Measurements from ENCODE around the gene SECISBP2.
"Not testable (repeated sequence)": the region's sequence is repeated elsewhere in the genome, so short reads cannot be mapped to it uniquely, and the experiment has no call there.

Gene SECISBP2, protein sequence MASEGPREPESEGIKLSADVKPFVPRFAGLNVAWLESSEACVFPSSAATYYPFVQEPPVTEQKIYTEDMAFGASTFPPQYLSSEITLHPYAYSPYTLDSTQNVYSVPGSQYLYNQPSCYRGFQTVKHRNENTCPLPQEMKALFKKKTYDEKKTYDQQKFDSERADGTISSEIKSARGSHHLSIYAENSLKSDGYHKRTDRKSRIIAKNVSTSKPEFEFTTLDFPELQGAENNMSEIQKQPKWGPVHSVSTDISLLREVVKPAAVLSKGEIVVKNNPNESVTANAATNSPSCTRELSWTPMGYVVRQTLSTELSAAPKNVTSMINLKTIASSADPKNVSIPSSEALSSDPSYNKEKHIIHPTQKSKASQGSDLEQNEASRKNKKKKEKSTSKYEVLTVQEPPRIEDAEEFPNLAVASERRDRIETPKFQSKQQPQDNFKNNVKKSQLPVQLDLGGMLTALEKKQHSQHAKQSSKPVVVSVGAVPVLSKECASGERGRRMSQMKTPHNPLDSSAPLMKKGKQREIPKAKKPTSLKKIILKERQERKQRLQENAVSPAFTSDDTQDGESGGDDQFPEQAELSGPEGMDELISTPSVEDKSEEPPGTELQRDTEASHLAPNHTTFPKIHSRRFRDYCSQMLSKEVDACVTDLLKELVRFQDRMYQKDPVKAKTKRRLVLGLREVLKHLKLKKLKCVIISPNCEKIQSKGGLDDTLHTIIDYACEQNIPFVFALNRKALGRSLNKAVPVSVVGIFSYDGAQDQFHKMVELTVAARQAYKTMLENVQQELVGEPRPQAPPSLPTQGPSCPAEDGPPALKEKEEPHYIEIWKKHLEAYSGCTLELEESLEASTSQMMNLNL

DNA sequence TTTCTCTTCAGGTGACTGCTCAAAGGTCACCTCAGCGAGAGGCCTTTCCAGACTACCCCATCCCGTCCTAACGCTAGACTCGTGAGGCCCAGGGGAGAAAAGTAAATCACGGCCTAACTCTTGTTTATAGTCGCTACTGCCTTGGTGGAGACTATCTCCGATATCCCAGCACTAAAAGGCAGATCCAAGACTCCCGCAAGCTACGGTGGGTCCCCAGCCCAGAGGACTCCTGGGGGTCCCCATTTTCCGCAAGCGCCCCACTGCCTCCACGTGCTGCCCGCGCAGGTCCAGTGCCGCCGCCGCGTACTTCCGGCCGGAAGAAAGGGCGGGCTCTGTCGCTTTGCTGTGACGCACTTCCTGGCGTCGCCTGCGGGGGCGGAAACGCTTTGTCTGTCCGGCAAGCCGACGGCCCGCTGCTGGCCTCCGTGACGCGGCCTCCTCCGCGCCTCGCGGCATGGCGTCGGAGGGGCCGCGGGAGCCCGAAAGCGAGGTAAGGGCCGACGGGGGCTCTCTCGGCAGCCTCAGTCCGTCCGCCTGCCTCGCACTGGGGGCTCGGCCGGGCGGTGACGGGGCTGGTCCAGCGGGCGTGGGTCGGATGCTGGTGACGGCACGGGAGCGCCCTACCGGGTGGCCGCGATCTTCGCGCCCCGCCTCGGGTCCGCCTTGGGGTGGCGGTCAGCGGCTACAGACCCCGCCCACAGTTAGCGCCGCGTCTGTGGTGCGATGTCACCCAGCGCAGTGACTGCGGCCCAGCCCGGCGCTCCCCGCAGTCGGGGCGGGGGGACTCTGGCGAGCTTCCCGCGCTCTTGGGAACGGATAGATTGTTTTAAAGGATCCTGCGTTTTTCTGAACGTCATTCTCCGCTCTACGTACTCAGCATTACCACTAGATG, at the start of gene SECISBP2:
Gene SECISBP2 (plus strand): TSS at position 378 of the 892 bp plus-strand sequence. CDS start 77 bp downstream, at position 455.
- DNase-seq, result peak; percentile 94

DNA sequence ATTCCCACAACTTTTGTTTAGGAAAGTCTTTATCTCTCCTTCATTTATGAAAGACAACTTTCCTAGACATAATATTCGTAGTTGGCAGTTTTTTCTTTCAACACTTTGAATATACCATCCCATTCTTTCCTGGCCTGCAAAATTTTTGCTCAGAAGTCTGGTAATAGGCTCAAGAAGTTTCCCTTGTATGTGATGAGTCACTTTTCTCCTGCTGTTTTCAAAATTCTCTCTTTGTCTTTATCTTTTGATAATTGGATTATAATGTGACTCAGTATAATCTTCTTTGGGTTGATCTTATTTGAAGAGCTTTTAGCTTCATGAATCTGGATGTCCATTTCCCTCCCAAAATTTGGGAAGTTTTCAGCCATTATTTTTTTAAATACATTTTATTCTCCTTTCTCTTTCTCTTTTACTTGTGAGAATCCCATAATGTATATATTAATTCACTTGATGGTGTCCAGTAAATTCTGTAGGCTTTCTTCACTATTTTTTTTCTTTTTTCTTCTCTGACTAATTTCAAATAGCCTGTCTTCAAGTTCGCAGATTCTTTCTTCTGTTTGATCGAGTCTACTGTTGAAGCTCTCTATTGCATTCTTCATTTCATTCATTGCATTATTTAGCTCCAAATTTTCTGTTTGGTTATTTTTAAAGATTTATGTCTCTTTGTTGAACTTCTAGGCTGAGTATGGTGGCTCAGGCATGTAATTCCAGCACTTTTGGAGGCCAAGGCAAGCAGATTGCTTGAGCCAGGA, 44.6 kb upstream of the SECISBP2 start:
- no peak for DNase-seq

DNA sequence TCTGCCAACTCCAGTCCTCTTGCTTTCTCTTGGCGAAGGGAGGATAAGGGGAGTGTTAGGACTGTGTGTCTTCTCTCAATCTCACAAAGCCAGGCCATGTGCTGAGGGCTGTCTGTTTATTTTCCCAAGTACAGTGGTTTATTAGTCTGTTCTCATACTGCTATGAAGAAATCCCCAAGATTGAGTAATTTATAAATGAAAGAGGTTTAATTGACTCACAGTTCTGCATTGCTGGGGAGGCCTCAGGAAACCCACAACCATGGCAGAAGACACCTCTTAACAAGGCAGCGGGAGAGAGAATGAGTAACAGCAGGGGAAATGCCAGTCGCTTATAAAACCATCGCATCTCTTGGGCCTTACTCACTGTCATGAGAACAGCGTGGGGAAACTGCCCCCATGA, 43.5 kb upstream of the SECISBP2 start:
- DNase-seq, result no peak

DNA sequence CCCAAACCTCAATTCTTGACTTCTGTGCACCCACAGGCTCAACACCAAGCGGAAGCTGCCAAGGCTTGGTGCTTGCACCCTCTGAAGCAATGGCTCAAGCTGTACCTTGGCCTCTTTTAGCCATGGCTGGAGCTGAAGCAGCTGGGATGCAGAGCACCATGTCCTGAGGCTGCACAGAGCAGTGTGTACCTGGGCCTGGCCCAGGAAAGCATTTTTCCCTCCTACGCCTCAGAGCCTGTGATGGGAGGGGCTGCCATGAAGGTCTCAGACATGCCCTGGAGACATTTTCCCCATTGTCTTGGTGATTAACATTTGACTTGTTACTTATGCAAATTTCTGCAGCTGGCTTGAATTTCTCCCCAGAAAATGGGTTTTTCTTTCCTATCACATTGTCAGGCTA, 42.3 kb upstream of the SECISBP2 start:
- DNase-seq, result not testable (repeated sequence)

DNA sequence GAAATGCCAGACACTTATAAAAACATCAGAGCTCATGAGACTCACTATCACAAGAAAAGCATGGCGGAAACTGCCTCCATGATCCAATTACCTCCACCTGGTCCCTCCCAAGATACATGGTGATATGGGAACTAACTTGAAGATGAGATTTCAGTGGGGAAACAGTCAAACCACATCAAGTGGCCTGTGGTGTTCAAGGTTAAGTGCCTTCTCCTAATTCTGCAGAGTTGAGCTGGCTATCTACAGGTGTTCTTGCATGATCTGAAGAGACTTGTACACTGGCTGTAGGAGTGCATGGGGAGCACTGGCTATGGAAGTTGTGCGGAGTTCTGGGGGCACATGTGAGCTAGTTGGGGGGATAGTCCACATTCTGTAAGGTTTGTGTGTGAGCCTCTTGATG, 41.3 kb upstream of the SECISBP2 start:
- DNase-seq, result no peak

DNA sequence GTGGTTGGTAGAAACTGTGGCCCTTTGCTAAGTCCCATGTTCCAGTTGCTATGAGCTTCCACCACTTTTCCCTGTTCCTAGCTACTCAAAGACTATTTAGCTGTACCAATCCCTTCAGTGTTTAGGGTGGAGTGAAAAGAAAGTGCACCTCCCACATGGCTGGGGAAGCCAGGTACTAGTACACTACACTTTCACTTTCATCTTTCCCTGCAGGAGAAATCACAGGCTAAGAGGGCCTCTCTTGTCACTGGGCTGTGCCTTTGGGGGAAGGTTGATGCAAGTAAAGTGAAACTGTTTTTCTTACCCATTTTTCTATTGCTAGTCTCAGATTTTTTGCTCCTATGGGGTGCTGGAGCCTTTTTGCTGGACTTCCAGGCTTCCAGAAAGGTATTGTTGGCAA, 40.8 kb upstream of the SECISBP2 start:
- no peak for DNase-seq

DNA sequence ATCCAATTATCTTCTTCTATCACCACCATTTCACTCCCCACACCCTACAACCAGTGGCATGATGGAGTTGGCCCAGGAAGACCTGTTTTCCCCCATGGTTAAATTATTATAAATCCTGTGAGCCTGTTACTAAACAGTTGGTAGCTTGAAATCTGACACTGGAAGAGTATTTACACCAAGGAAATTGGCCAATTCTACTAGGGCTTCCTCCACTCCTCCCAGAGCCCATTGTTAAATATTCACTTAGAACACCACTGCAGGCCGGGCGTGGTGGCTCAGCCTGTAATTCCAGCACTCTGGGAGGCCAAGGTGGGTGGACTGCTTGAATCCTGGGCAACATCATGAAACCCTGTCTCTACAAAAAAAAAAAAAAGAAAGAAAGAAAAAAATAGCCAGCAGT, 39.7 kb upstream of the SECISBP2 start:
- DNase-seq, result no peak

DNA sequence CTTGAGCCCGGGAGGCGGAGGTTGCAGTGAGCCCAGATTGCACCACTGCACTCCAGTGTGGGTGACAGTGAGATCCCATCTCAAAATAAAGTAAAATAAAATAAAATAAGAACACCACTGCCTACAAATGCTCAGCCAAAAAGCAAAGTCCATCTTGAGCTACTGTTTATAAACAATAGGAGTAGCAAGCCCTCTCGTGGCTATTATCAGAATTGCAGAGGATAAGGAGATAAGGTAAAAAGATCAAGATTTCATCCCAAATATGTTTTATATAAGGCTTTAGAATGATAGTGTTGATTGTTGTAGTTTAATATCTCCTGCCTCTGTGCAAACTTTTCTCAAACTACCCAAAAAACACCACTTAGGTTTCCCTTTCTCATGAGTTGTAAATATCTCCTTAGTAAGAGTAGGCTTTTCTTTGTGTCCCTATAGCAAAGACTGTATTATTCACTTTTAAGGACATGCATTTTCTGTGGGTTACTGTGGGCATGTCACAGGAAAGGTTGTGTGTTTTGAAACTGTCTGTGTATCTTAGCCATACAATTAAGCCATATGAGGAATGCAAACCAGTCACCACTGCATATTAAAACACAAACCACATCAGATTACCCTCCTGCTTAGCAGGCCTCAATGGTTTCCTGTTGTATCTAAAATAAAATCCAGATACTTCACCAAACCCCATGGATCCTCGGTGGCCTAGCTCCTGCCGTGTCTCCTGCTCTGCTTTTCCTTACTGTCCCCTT, 39.1 kb upstream of the SECISBP2 start:
- no peak for DNase-seq

DNA sequence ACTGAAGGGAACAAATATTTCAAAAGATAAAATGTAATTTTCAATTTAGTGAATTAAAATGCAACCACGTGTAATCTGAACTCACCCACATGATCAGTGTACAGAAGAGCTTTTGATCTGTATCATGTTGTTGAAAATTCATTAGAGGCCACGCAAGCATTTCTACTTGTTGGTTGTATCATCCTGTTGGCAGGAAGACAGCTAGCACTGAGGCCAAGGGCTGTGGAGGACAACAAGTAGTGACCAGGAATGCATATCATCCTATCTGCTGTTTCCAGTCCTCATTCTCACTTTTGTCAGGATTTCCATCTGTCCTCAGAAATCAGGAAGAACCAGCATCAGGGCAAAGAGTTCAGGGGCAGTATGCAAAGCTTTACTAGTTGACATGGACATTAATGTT, 37.2 kb upstream of the SECISBP2 start:
- no peak for DNase-seq

DNA sequence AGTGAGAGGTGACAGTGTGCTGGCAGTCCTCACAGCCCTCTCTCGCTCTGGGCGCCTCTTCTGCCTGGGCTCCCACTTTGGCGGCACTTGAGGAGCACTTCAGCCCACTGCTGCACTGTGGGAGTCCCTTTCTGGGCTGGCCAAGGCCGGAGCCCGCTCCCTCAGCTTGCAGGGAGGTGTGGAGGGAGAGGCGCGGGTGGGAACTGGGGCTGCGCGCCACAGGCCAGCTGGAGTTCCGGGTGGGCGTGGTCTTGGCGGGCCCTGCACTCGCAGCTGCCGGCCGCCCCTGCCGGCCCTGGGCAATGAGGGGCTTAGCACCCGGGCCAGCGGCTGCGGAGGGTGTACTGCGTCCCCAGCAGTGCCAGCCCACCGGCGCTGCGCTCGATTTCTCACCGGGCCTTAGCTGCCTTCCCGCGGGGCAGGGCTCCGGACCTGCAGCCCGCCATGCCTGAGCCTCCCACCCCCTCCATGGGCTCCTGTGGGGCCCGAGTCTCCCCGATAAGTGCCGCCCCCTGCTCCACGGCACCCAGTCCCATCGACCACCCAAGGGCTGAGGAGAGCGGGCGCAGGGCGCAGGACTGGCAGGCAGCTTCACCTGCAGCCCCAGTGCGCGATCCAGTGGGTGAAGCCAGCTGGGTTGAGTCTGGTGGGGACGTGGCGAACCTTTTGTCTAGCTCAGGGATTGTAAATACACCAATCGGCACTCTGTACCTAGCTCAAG, 35.9 kb upstream of the SECISBP2 start:
- not testable (repeated sequence) for DNase-seq

DNA sequence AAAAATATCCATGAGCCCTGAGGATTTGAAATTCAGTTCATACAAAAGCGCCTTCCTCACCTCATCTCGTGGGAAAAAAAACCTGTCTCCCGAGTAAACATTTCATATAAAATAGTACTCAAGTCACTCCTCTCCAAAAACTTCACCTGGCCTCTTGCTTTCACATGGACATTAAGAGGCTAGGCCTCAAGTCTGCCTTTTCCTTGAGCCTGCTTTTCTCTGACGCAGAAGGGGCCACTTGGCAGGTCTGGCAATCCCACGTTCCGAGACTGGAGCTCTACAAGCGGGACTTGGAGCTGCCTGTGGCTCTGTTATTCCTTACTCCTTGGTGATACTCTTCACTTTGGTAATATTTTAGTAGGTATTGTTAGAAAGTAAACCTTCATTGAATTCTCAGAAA, 34.2 kb upstream of the SECISBP2 start:
- DNase-seq, result no peak

DNA sequence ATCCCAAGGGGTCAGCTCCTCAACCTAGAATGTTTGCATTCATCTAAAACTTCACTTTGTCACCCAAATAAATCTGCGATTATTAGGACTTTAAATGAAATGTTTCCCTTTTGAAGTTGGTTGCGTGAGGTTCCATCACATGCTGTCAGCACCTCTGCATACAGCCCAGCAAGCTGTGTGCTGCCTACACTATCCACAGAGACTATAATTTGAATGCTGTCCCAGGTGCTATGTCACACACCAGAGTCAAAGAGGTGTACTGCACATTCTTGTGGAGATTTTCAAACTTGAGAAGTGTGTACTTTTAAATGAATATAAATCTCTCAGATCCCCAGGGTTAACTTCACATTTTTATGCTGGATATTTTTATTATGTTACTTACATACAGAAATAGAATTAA, 26.6 kb upstream of the SECISBP2 start:
- no peak for DNase-seq

DNA sequence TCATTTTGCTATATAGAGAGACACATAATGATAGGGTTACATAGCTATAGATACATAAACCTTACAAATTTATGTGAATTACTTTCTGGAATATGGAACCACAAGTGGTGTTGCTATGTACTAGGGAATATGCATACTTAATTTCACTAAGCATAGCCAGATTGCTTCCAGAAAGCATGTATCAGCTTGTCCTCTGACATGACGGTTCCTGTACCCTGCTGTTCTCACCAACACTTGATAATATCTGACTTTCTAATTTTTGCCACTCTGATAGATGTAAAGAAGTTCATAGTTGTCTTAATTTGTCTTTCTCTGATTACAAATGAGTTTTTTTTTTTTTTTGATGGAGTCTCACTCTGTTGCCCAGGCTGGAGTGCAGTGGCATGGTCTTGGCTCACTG, 25.3 kb upstream of the SECISBP2 start:
- no peak for DNase-seq

DNA sequence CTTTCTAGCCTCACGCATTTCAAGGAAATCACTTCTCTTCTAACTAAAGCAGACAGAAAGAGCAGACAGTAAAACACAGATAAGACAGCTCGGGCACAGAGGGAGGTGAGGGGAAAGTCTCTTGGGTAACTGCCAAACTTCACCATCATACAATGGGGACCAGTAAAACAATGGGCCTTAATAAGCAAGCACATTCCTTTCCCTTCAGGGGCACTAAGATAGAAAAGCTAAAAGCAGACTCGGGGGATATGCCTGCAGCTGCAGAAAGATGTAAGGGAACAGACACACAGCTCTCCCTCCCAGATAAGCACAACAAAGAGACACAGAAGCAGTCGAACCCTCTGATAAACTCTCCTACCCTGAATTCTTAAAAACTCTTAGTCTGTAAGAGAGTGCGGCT, 22.9 kb upstream of the SECISBP2 start:
- DNase-seq, result no peak

DNA sequence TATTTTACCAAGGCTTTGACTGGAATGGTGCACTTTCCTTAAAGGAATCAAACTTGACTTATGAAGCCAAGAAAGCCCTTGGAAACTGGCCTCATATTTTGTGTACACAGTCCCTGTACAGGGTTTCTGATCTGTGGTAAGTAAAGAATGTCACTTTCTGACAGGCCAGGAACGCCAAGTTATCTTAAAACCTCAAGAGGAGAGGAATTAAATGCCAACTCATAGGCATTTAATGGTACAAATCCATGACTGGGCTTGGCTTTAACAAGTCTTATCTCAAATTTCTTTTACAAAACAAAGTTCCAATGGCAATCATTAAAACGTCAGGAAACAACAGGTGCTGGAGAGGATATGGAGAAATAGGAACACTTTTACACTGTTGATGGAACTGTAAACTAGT, 16.3 kb upstream of the SECISBP2 start:
- DNase-seq, result not testable (repeated sequence)

DNA sequence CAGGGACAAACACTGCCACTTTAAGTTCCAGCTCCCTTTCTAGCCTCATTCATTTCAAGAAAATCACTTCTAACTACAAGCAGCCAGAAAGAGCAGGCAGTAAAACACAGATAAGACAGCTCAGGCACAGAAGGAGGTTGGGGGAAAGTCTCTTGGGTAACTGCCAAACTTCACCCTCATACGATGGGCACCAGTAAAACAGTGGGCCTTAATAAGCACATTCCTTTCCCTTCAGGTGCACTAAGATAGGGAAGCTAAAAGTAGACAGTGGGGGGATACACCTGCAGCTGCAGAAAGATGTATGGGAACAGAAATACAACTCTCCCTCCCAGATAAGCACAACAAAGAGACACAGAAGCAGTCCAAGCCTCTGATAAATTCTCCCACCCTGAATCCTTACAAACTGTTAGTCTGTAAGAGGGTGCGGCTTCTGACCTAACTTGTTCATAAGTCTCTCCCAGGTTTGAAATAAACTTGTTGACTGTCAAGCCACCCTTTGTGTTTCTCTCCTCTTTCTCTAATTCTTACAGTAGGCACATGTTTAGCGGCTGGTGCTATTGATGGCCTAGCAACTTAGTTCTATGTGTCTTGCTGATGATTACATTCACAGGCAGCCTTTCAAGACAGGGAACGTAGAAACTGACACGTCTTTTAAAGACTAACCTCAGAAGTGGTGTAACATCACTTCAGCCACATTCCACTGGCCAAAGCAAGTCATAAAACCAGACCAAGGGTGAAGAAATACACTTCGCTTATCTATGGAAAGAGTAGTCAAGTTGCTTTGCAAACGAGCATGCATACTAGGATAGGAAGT, 14.1 kb upstream of the SECISBP2 start:
- DNase-seq, result no peak

DNA sequence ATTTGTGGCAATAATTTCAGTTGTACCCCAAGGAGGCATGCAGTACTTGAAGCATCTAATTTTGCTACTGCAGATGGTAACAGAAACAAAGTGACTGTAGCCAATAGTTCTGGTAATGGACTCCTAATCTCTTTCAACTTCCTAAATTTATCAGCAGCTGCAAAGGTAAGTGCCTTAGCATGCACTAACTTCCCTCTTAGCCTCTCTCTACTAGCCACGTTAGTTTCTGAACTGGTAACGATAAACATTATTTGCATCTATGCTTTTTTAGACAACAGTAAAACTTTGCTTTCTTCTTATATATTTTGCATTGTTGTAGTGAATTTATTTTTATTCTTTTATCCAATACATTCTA, 13.5 kb upstream of the SECISBP2 start:
- DNase-seq, result no peak

DNA sequence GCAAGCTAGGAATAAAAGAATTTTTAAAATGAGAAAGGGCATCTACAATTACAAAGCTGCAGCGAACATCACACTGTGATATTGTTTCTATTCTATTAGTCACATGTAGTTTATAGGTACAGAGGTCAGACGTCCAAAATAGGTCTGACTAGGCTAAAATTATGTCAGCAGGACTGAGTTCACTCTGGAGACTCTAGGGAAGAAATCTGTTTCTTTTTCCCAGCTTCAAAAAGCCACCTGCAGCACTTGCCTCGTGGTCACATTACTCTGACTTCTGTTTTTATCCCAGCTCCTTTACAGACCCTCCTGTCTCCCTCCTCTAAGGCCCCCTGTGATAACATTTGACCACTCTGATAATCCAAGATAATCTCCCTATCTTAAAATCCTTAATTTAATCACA, 12.4 kb upstream of the SECISBP2 start:
- DNase-seq, result no peak

DNA sequence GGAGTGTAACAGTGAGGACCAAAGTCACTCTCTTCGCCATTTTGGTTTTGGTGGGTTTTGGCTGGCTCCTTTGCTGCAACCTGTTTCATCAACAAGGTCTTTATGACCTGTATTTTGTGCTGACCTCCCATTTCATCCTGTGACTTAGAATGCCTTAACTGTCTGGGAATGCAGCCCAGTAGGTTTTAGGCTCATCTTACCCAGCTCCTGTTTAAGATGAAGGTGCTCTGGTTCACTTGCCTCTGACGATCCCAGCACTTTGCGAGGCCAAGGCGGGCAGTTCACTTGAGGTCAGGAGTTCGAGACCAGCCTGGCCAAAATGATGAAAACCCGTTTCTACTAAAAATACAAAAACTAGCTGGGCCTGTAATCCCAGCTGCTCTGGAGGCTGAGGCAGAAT, 9.1 kb upstream of the SECISBP2 start:
- DNase-seq, result no peak
